ENCODE measurements around the gene PPFIA4.

DNA sequence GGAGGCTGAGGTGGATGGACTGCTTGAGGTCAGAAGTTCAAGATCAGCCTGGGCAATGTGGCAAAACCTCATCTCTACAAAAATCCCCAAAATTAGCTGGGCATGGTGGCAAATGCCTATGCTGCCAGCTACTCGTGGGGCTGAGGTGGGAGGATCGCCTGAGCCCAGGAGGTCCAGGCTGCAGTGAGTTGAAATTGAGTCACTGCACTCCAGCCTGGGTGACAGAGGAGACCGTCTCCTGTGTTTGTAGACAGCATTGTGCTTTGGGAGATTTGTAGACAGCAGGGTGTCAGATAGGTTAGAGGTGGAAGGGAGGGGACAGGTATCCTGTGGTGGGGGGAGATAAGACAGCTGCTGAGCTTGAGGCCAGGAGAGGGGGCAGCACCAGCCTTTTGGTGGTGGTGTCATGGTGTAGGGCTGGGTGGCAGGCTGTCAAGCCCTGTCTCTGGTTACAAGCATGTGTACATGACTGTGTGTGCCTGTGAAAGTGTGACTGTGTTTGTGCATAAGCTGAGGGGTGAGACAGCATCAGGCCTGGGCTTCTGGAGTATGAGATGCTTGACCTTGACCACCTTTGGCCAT is 15.2 kb downstream of the PPFIA4 start:
- TF ChIP-seq, protein P1, sequence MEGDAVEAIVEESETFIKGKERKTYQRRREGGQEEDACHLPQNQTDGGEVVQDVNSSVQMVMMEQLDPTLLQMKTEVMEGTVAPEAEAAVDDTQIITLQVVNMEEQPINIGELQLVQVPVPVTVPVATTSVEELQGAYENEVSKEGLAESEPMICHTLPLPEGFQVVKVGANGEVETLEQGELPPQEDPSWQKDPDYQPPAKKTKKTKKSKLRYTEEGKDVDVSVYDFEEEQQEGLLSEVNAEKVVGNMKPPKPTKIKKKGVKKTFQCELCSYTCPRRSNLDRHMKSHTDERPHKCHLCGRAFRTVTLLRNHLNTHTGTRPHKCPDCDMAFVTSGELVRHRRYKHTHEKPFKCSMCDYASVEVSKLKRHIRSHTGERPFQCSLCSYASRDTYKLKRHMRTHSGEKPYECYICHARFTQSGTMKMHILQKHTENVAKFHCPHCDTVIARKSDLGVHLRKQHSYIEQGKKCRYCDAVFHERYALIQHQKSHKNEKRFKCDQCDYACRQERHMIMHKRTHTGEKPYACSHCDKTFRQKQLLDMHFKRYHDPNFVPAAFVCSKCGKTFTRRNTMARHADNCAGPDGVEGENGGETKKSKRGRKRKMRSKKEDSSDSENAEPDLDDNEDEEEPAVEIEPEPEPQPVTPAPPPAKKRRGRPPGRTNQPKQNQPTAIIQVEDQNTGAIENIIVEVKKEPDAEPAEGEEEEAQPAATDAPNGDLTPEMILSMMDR (conservative IDR thresholded peaks at IDR 0.05) = no peak
- no peak for TF ChIP-seq ZFX (IDR thresholded peaks at IDR 0.05)

All from C4-2B (cell line).